ENCODE results near the gene MCAM.

- TF ChIP-seq PATZ1 (CRISPR knock-in tag; IDR thresholded peaks at IDR 0.05; ENCODE audit: borderline replicate concordance) (no peak), ZNF565 (CRISPR knock-in tag; conservative IDR thresholded peaks at IDR 0.05; ENCODE audit: low read depth) (no peak), POU6F1 (CRISPR knock-in tag; IDR thresholded peaks at IDR 0.05; ENCODE audit: borderline replicate concordance, low read depth) (no peak), CREB5 (CRISPR knock-in tag; IDR thresholded peaks at IDR 0.05; ENCODE audit: low read depth) (no peak), TSHZ2 (CRISPR knock-in tag; IDR thresholded peaks at IDR 0.05) (no peak), SNAI2 (CRISPR knock-in tag; IDR thresholded peaks at IDR 0.05) (no peak), BACH2 (CRISPR knock-in tag; IDR thresholded peaks at IDR 0.05; ENCODE audit: borderline replicate concordance) (no peak), ZFP3 (CRISPR knock-in tag; IDR thresholded peaks at IDR 0.05) (no peak), PPARA (CRISPR knock-in tag; IDR thresholded peaks at IDR 0.05; ENCODE audit: borderline replicate concordance) (no peak), TOX (CRISPR knock-in tag; IDR thresholded peaks at IDR 0.05; ENCODE audit: borderline replicate concordance) (no peak)
Measured at GRCh38 chr11:119343726-119344125, 26.8 kb upstream of the MCAM start.

Data from SK-N-SH treated with all-trans-retinoic acid at 6 μM for 48 hours (cell line).